Natural killer cell (primary cell): ENCODE results near the gene RYK. TPM values are rescaled to one million over a fixed set of nuclear protein-coding genes. Genes with fewer than 3 reads are reported as not detected.

Source experiments
- ATAC-seq, 3 donors: fragments of 150-1000 bp in 2 of 3; fragments of 200-7000 bp in 1 of 3; cut with Tn5 transposase; 1 replicate in 1 of 3; 2 replicates in 2 of 3; pipeline ENCODE4 v1.10.0; 2021; ENCODE audit warnings: mild to moderate bottlenecking in 2 of 3, moderate library complexity in 2 of 3
- DNase-seq, 2 donors: peaks; one replicate each; pipeline versions ENCODE4 v3.0.0 to v3.0.0-alpha.2; 2013 to 2021; ENCODE audit warnings: mixed read lengths in 1 of 2
- H3K27ac ChIP-seq: one replicate; pipeline ENCODE4 v1.5.1; 2013; ENCODE audit warnings: mild to moderate bottlenecking, low read length
- H3K27me3 ChIP-seq: one replicate; pipeline ENCODE4 v1.6.1; 2013; ENCODE audit warnings: low read length; ENCODE audit not compliant: control insufficient read depth, insufficient read depth
- H3K36me3 ChIP-seq: one replicate; pipeline ENCODE4 v1.6.1; 2013; ENCODE audit warnings: low read length; ENCODE audit not compliant: control insufficient read depth, insufficient read depth
- H3K4me1 ChIP-seq: one replicate; pipeline ENCODE4 v1.6.1; 2013; ENCODE audit warnings: low read length; ENCODE audit not compliant: control insufficient read depth, insufficient read depth
- H3K4me3 ChIP-seq: one replicate; pipeline ENCODE4 v1.5.1; 2013; ENCODE audit warnings: low read length
- H3K9me3 ChIP-seq: one replicate; pipeline ENCODE4 v1.6.1; 2013; ENCODE audit warnings: low read length; ENCODE audit not compliant: control insufficient read depth, insufficient read depth
- H3K27ac Mint-ChIP-seq, 2 donors: one replicate each; pipeline ENCODE4 v1.8.0; 2022; ENCODE audit warnings: mild to moderate bottlenecking in 2 of 2, mixed read lengths in 2 of 2, moderate library complexity in 1 of 2
- H3K27me3 Mint-ChIP-seq, 2 donors: one replicate each; pipeline ENCODE4 v1.8.0; 2022; ENCODE audit warnings: low read depth in 2 of 2, mixed read lengths in 2 of 2
- H3K36me3 Mint-ChIP-seq: one replicate; pipeline ENCODE4 v1.8.0; 2022; ENCODE audit warnings: mixed read lengths
- H3K4me1 Mint-ChIP-seq, 2 donors: one replicate each; pipeline ENCODE4 v1.8.0; 2022; ENCODE audit warnings: mixed read lengths in 2 of 2
- H3K4me3 Mint-ChIP-seq: one replicate; pipeline ENCODE4 v1.8.0; 2022; ENCODE audit warnings: mild to moderate bottlenecking, moderate library complexity, mixed read lengths
- H3K9me3 Mint-ChIP-seq, 2 donors: one replicate each; pipeline ENCODE4 v1.8.0; 2022; ENCODE audit warnings: mixed read lengths in 2 of 2
- CTCF ChIP-seq: fragments of 200-600 bp; IDR thresholded peaks from one replicate; pipeline ENCODE4 v1.8.0; 2022; ENCODE audit warnings: antibody characterized with exemption
- WGBS: methylation state at CpG from one replicate; pipeline ENCODE4 v1.1.7; 2013; ENCODE audit warnings: missing lambda C conversion rate; ENCODE audit not compliant: insufficient coverage; 5-methylcytosine and 5-hydroxymethylcytosine counted together
- intact Hi-C: fragments of 100-400 bp; cut with micrococcal nuclease; formaldehyde crosslinking; loops from one replicate; pipeline ENCODE4 v1.14.2; 2022
- total RNA-seq, 4 donors: library from RNA; stranded (reverse); fragments of 120-200 nt in 1 of 4; gene quantifications; one replicate each; pipeline versions ENCODE4 v1.2.3 to v1.2.4, GENCODE V29; 2013 to 2022

Gene RYK
- total RNA-seq, 3 donors from 2014 or later (not counting 1 experiment from before 2014, with no cell fraction given), result 56.7 to 69.5 (median 56.8) TPM

- DNase-seq (no peak), ATAC-seq (no peak)
- no peaks in the 10 kb centered on the region for H3K4me1 Mint-ChIP-seq
- no peak overlapping the region for H3K27ac Mint-ChIP-seq
- Histone ChIP-seq H3K27ac (no peak overlapping the region), H3K27me3 (peaks cover 7% of the 10 kb centered on the region), H3K9me3 (no peaks in the 10 kb centered on the region), H3K4me1 (no peaks in the 10 kb centered on the region), H3K4me3 (no peak overlapping the region), H3K36me3 (no peaks in the 10 kb centered on the region)
- H3K4me3 Mint-ChIP-seq, result no peak overlapping the region
- H3K27me3 Mint-ChIP-seq, result peaks cover 44 to 57% of the 10 kb centered on the region in 2 donors
- 80% methylated on average over 5 of the region's 6 CpGs for WGBS
- intact Hi-C loops, result no loop called here
- no peaks in the 10 kb centered on the region for H3K9me3 Mint-ChIP-seq
- no peaks in the 10 kb centered on the region for H3K36me3 Mint-ChIP-seq
- no peak for TF ChIP-seq CTCF
Observed at GRCh38 chr3:134284438-134284837, 33.8 kb upstream of the RYK start.

- Mint-ChIP-seq H3K27me3 (peaks cover 36 to 54% of the 10 kb centered on the region in 2 donors), H3K36me3 (no peaks in the 10 kb centered on the region), H3K4me3 (no peak overlapping the region), H3K4me1 (no peaks in the 10 kb centered on the region), H3K9me3 (no peaks in the 10 kb centered on the region), H3K27ac (no peak overlapping the region)
- Histone ChIP-seq H3K27me3 (peaks cover 5% of the 10 kb centered on the region), H3K4me3 (no peak overlapping the region), H3K27ac (no peak overlapping the region), H3K4me1 (no peaks in the 10 kb centered on the region), H3K9me3 (no peaks in the 10 kb centered on the region), H3K36me3 (no peaks in the 10 kb centered on the region)
- WGBS, result 98% methylated on average over 5 of the region's 8 CpGs
- no peak for TF ChIP-seq CTCF
- intact Hi-C loops, result no loop called here
- DNase-seq (no peak), ATAC-seq (no peak)
Observed at GRCh38 chr3:134282659-134283047, 32.0 kb upstream of the RYK start.

- H3K9me3 ChIP-seq, result no peaks in the 10 kb centered on the region
- Mint-ChIP-seq H3K27me3 (peaks cover 36 to 54% of the 10 kb centered on the region in 2 donors), H3K4me1 (no peaks in the 10 kb centered on the region), H3K4me3 (no peak overlapping the region), H3K36me3 (no peaks in the 10 kb centered on the region), H3K27ac (no peak overlapping the region), H3K9me3 (no peaks in the 10 kb centered on the region)
- intact Hi-C loops, result no loop called here
- 96% methylated on average over 2 of the region's 2 CpGs for WGBS
- no peak for ATAC-seq
- no peaks in the 10 kb centered on the region for H3K36me3 ChIP-seq
- TF ChIP-seq CTCF, result no peak
- no peak overlapping the region for H3K4me3 ChIP-seq
- H3K27ac ChIP-seq, result no peak overlapping the region
- peaks cover 5% of the 10 kb centered on the region for H3K27me3 ChIP-seq
- H3K4me1 ChIP-seq, result no peaks in the 10 kb centered on the region
- no peak for DNase-seq
Observed at GRCh38 chr3:134281912-134282658, 31.4 kb upstream of the RYK start.

- Mint-ChIP-seq H3K9me3 (no peaks in the 10 kb centered on the region), H3K4me1 (no peaks in the 10 kb centered on the region), H3K27ac (no peak overlapping the region), H3K27me3 (peaks cover 35 to 55% of the 10 kb centered on the region in 2 donors), H3K4me3 (no peak overlapping the region), H3K36me3 (no peaks in the 10 kb centered on the region)
- Histone ChIP-seq H3K9me3 (no peaks in the 10 kb centered on the region), H3K27me3 (no peaks in the 10 kb centered on the region), H3K4me1 (no peaks in the 10 kb centered on the region), H3K27ac (no peak overlapping the region), H3K4me3 (no peak overlapping the region), H3K36me3 (no peaks in the 10 kb centered on the region)
- TF ChIP-seq CTCF, result no peak
- intact Hi-C loops, result no loop called here
- DNase-seq (no peak), ATAC-seq (no peak)
- WGBS, result 94% methylated on average over 2 of the region's 2 CpGs
Observed at GRCh38 chr3:134279466-134279865, 28.8 kb upstream of the RYK start.
